ENCODE data around the gene PCDHGA6. TPM values are rescaled to one million over a fixed set of nuclear protein-coding genes. Genes with fewer than 3 reads are reported as not detected.
"Not testable (repeated sequence)": the region's sequence is repeated elsewhere in the genome, so short reads cannot be mapped to it uniquely, and the experiment has no call there.

PCDHGA6 gene
- total RNA-seq, 1 donor from 2014 or later: 0.70 TPM

DNA sequence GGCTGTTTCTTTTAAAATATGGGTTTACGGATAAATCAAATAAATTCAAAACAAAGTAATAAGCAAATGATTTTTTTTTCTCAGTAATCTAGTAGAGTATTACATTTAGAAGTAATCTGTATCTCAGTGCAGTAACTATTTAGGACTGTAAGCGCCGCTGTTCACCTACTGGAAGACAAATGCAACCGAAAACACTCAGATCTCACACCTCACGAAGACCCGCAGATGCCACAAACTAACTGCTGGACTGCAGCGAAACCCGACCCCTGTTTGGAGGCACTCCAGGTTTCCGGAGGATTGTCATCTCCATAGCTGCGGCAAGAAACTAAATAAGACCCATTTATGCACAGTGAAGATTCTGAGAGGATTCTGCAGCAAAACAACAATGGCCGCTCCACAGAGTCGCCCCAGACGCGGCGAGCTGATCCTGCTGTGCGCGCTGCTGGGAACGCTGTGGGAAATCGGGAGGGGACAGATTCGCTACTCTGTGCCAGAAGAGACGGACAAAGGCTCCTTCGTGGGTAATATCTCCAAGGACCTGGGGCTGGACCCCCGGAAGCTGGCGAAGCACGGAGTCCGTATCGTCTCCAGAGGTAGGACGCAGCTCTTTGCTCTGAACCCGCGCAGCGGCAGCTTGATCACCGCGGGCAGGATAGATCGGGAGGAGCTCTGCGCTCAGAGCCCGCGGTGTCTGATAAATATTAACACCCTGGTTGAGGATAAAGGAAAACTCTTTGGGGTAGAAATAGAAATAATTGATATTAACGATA lies 18.9 kb downstream of the PCDHGA6 start, which contains the start of gene PCDHGA8:
TSS of gene PCDHGA8 (plus strand) at position 205 of the 770 bp plus-strand sequence. CDS start at position 386, 181 bp downstream.
- intact Hi-C loops (cut with micrococcal nuclease): no loop called here

DNA sequence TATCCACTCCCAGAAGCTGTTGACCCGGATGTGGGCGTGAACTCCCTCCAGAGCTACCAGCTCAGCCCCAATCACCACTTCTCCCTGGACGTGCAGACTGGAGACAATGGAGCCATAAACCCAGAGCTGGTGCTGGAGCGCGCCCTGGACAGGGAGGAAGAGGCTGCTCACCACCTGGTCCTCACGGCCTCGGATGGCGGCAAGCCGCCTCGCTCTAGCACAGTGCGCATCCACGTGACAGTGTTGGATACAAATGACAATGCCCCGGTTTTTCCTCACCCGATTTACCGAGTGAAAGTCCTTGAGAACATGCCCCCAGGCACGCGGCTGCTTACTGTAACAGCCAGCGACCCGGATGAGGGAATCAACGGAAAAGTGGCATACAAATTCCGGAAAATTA lies 19.6 kb downstream of the PCDHGA6 start:
- intact Hi-C loops (cut with micrococcal nuclease): no loop called here

DNA sequence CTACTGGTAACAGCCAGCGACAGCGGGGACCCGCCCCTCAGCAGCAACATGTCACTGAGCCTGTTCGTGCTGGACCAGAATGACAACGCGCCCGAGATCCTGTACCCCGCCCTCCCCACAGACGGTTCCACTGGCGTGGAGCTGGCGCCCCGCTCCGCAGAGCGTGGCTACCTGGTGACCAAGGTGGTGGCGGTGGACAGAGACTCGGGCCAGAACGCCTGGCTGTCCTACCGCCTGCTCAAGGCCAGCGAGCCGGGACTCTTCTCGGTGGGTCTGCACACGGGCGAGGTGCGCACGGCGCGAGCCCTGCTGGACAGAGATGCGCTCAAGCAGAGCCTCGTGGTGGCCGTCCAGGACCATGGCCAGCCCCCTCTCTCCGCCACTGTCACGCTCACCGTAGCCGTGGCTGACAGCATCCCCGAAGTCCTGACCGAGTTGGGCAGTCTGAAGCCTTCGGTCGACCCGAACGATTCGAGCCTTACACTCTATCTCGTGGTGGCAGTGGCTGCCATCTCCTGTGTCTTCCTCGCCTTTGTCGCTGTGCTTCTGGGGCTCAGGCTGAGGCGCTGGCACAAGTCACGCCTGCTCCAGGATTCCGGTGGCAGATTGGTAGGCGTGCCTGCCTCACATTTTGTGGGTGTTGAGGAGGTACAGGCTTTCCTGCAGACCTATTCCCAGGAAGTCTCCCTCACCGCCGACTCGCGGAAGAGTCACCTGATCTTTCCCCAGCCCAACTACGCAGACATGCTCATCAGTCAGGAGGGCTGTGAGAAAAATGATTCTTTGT lies 20.9 kb downstream of the PCDHGA6 start:
- intact Hi-C loops (cut with micrococcal nuclease): not testable (repeated sequence)

DNA sequence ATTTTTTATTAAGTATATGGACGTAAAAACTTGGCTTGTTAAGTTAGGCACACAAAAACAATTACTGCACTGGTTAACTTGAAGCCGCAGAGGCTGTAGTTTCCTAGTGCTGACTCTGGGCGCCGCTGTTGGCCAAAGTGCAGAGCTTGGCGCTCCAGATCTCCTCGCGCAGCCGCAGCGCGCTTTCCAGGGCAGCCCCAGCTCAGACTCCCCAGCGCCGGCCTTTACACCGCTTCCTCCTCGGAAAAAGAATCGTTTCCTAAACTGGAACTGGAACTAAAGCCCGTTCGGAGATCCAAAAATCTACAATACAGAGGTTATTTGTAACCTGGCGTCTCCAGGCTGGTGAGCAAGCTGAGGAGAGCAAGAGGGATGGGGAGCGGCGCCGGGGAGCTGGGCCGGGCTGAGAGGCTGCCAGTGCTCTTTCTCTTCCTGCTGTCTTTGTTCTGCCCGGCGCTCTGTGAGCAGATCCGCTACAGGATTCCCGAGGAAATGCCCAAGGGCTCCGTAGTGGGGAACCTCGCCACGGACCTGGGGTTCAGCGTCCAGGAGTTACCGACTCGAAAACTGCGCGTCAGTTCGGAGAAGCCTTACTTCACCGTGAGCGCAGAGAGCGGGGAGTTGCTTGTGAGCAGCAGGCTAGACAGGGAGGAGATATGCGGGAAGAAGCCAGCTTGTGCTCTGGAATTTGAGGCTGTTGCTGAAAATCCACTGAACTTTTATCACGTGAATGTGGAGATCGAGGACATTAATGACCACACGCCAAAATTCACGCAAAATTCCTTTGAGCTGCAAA lies 24.3 kb downstream of the PCDHGA6 start, which contains the start of gene PCDHGB5:
TSS of gene PCDHGB5 (plus strand) at position 192 of the 796 bp plus-strand sequence. CDS start at position 373, 181 bp downstream.
- intact Hi-C loops (cut with micrococcal nuclease): not testable (repeated sequence)

DNA sequence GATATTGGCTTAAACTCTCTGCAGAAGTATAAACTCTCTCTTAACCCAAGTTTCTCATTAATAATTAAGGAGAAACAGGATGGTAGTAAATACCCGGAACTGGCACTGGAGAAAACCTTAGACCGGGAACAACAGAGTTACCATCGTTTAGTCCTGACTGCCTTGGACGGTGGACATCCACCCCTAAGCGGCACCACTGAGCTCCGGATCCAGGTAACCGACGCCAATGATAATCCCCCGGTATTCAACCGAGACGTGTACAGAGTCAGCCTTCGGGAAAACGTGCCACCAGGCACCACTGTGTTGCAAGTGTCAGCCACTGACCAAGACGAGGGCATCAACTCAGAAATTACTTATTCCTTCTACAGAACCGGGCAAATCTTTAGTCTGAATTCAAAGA lies 24.9 kb downstream of the PCDHGA6 start:
- intact Hi-C loops (cut with micrococcal nuclease): no loop called here

DNA sequence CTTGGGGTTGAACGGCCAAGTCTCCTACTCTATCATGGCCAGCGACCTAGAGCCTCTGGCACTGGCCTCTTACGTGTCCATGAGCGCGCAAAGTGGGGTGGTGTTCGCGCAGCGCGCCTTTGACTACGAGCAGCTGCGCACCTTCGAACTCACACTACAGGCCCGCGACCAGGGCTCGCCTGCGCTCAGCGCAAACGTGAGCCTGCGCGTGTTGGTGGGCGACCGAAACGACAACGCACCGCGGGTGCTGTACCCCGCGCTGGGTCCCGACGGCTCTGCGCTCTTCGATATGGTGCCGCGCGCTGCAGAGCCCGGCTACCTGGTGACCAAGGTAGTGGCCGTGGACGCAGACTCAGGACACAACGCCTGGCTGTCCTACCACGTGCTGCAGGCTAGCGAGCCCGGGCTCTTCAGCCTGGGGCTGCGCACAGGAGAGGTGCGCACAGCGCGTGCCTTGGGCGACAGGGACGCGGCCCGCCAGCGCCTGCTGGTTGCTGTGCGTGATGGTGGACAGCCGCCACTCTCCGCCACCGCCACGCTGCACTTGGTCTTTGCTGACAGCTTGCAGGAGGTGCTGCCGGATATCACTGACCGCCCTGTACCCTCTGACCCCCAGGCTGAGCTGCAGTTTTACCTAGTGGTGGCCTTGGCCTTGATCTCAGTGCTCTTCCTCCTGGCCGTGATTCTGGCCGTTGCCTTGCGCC lies 26.0 kb downstream of the PCDHGA6 start:
- intact Hi-C loops (cut with micrococcal nuclease): no loop called here

DNA sequence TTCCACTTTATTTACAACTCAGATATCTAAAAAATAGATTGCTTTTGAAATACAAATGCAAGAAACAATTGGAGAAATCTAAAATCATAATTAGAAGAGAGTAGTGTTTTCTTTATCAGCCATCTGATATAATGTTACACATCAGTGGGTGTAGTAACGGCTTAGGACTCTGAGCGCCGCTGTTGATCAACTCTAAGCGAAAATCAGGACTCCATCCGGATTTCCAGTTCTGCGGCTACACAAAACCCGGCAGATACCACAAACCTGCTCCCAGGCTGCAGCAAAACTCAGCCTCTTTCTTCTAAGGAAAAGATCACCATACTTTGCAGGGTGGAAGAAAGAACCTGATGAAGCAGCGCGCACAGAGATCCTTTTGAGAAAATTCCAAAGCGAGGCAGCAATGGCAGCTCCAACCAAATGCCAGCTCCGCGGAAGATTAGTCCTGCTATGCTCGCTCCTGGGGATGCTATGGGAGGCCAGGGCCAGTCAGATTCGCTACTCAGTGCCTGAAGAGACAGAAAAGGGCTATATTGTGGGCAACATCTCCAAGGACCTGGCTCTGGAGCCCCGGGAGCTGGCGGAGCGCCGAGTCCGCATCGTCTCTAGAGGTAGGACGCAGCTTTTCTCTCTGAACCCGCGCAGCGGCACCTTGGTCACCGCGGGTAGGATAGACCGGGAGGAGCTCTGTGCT lies 29.0 kb downstream of the PCDHGA6 start, which contains the start of gene PCDHGA9:
TSS of gene PCDHGA9 (plus strand) at position 226 of the 691 bp plus-strand sequence. CDS start at position 401, 175 bp downstream.
- intact Hi-C loops (cut with micrococcal nuclease): no loop called here

DNA sequence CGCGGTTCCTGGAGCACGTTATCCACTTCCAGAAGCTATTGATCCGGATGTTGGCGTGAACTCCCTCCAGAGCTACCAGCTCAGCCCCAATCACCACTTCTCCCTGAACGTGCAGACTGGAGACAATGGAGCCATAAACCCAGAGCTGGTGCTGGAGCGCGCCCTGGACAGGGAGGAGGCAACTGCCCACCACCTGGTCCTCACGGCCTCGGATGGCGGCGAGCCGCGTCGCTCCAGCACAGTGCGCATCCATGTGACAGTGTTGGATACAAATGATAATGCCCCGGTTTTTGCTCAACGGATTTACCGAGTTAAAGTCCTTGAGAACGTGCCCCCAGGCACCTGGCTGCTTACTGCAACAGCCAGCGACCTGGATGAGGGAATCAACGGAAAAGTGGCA lies 29.7 kb downstream of the PCDHGA6 start:
- intact Hi-C loops (cut with micrococcal nuclease): no loop called here

DNA sequence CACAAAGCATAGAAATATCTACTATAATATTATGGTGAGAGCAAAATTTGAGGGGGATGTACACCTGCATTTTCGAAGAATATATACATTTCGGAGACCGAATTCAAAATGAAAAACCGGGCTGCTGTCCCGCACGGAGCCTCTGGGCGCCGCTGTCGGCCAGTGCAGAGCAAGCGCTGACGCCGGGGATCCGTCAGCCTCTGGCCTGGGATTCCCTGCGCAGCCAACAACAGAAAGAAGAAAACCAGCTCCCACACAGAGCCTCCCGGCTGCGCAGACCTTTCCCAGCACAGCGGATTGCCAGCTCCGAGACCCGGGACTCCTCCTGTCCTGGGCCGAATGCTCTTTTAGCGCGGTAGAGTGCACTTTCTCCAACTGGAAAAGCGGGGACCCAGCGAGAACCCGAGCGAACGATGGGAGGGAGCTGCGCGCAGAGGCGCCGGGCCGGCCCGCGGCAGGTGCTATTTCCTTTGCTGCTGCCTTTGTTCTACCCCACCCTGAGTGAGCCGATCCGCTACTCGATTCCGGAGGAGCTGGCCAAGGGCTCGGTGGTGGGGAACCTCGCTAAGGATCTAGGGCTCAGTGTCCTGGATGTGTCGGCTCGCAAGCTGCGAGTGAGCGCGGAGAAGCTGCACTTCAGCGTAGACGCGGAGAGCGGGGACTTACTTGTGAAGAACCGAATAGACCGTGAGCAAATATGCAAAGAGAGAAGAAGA lies 34.3 kb downstream of the PCDHGA6 start, which contains the start of gene PCDHGB6:
TSS of gene PCDHGB6 (plus strand) at position 232 of the 716 bp plus-strand sequence. CDS start at position 414, 182 bp downstream.
- intact Hi-C loops (cut with micrococcal nuclease): not testable (repeated sequence)

DNA sequence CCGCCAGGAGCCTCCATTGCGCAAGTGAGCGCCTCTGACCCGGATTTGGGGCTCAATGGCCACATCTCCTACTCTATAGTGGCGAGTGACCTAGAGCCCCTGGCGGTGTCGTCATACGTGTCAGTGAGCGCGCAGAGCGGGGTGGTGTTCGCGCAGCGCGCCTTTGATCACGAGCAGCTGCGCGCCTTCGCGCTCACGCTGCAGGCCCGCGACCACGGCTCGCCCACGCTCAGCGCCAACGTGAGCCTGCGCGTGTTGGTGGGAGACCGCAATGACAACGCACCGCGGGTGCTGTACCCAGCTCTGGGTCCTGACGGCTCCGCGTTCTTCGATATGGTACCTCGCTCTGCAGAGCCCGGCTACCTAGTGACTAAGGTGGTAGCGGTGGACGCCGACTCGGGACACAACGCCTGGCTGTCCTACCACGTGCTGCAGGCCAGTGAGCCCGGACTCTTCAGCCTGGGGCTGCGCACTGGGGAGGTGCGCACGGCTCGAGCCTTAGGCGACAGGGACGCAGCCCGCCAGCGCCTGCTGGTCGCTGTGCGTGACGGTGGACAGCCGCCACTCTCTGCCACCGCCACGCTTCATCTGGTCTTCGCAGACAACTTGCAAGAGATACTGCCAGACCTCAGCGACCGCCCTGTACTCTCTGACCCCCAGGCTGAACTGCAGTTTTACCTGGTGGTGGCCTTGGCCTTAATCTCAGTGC lies 36.1 kb downstream of the PCDHGA6 start:
- intact Hi-C loops (cut with micrococcal nuclease): loop anchor here (5.0 to 10.0 kb wide), 2 partner anchors 87 to 175 kb away; partner anchors contain the start of gene TAF7

DNA sequence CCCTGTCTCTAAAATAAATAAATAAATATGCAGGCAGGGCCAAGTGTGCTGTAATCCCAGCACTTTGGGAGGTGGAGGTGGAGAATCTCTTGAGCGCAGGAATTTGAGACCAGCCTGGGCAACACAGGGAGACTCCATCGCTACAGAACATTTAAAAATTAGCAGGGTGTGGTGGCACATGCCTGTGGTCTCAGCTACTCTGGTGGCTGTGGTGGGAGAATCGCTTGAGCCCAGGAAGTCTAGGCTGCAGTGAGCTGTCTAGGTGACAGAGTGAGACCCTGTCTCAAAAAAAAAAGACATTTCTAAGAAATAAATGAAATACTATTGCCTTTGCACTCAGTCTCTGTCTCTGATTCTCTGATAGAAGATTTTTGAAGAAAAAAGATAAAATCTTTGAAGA lies 37.9 kb downstream of the PCDHGA6 start:
- intact Hi-C loops (cut with micrococcal nuclease): loop anchor here (5.0 to 10.0 kb wide), 2 partner anchors 89 to 177 kb away; partner anchors contain the start of gene TAF7

DNA sequence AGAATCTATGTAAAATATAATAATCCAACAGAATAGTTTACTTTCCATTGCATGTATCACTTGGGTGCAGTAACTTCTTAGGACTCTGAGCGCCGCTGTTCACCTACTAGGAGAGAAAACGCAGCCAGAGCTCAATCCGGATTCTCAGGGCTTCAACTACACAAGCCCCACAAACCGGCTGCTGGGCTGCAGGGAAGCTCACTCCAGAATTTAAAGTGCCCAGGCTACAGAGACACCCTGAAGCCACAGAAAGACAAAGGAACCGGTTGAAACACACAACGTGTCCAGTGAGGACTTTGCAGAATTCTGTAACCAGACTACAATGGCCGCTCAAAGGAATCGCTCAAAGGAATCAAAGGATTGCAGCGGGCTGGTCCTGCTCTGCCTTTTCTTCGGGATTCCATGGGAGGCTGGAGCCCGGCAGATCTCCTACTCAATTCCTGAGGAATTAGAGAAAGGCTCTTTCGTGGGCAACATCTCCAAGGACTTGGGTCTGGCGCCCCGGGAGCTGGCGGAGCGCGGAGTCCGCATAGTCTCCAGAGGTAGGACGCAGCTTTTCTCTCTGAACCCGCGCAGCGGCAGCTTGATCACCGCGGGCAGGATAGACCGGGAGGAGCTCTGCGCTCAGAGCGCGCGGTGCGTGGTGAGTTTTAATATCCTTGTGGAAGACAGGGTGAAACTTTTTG lies 39.3 kb downstream of the PCDHGA6 start, which contains the start of gene PCDHGA10:
TSS of gene PCDHGA10 (plus strand) at position 134 of the 686 bp plus-strand sequence. CDS start at position 323, 189 bp downstream.
- intact Hi-C loops (cut with micrococcal nuclease): loop anchor here (1.0 to 10.0 kb wide), 5 partner anchors 91 to 178 kb away; partner anchors contain the start of gene TAF7

DNA sequence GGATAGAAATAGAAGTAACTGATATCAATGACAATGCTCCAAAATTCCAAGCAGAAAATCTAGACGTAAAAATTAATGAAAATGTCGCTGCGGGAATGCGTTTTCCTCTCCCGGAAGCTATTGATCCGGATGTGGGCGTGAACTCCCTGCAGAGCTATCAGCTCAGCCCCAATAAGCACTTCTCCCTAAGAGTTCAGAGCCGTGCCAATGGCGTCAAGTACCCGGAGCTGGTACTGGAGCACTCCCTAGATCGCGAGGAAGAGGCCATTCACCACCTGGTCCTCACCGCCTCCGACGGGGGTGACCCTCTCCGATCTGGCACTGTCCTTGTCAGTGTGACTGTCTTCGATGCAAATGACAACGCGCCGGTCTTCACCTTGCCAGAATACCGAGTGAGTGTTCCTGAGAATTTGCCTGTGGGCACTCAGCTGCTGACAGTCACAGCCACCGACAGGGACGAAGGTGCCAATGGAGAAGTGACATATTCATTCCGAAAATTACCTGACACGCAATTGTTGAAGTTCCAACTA lies 39.9 kb downstream of the PCDHGA6 start:
- intact Hi-C loops (cut with micrococcal nuclease): loop anchor here (2.0 to 10.0 kb wide), 4 partner anchors 91 to 179 kb away; partner anchors contain the start of gene TAF7

DNA sequence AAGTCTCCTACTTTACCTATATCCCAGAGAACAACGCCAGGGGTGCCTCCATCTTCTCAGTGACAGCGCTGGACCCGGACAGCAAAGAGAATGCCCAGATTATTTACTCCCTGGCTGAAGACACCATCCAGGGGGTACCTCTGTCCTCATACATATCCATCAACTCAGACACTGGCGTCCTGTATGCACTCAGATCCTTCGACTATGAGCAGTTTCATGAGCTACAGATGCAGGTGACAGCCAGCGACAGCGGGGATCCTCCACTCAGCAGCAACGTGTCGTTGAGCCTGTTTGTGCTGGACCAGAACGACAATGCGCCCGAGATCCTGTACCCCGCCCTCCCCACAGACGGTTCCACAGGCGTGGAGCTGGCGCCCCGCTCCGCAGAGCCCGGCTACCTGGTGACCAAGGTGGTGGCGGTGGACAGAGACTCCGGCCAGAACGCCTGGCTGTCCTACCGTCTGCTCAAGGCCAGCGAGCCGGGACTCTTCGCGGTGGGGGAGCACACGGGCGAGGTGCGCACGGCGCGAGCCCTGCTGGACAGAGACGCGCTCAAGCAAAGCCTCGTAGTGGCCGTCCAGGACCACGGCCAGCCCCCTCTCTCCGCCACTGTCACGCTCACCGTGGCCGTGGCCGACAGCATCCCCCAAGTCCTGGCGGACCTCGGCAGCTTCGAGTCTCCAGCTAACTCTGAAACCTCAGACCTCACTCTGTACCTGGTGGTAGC lies 41.0 kb downstream of the PCDHGA6 start:
- intact Hi-C loops (cut with micrococcal nuclease): loop anchor here (5.0 to 10.0 kb wide), 2 partner anchors 92 to 180 kb away; partner anchors contain the start of gene TAF7

DNA sequence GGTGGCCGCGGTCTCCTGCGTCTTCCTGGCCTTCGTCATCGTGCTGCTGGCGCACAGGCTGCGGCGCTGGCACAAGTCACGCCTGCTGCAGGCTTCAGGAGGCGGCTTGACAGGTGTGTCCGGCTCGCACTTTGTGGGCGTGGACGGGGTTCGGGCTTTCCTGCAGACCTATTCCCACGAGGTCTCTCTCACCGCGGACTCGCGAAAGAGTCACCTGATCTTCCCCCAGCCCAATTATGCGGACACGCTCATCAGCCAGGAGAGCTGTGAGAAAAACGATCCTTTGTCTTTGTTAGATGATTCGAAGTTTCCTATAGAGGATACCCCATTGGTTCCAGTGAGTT lies 41.6 kb downstream of the PCDHGA6 start:
- intact Hi-C loops (cut with micrococcal nuclease): loop anchor here (10.0 kb wide), 1 partner anchor 180 kb away; no protein-coding TSS in a partner anchor

DNA sequence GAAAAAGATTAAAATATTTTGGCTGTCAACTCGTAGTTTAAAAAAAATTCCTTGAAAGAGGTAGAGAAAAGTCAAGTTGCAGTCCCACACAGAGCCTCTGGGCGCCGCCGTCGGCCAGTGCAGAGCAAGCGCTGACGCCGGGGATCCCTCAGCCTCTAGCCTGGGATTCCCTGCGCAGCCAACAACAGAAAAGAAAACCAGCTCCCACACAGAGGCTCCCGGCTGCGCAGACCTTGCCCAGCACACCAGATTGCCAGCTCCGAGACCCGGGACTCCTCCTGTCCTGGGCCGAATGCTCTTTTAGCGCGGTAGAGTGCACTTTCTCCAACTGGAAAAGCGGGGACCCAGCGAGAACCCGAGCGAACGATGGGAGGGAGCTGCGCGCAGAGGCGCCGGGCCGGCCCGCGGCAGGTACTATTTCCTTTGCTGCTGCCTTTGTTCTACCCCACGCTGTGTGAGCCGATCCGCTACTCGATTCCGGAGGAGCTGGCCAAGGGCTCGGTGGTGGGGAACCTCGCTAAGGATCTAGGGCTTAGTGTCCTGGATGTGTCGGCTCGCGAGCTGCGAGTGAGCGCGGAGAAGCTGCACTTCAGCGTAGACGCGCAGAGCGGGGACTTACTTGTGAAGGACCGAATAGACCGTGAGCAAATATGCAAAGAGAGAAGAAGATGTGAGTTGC lies 43.9 kb downstream of the PCDHGA6 start, which contains the start of gene PCDHGB7:
TSS of gene PCDHGB7 (plus strand) at position 184 of the 679 bp plus-strand sequence. CDS start at position 367, 183 bp downstream.
- intact Hi-C loops (cut with micrococcal nuclease): loop anchor here (1.0 to 10.0 kb wide), 2 partner anchors 95 to 183 kb away; no protein-coding TSS in a partner anchor
